ENCODE measurements around the gene THUMPD3. TPM values are rescaled to one million over a fixed set of nuclear protein-coding genes. Genes with fewer than 3 reads are reported as not detected.

THUMPD3 gene
- total and polyA plus RNA-seq, 4 donors, result 20.1 to 24.5 (median 21.6) TPM

GRCh38 chr3:9314796-9315195, 48.1 kb upstream of the THUMPD3 start:
- H3K4me1 ChIP-seq (ENCODE audit: control insufficient read depth in 4 of 4, insufficient read depth in 4 of 4, low read length in 3 of 4), result peaks cover 3 to 11% (median 7%) of the 10 kb centered on the region in 4 donors
- no peak overlapping the region for H3K4me3 ChIP-seq (ENCODE audit: low read depth in 1 of 3, low read length in 3 of 3)
- no peaks in the 10 kb centered on the region for H3K9me3 ChIP-seq (ENCODE audit: control insufficient read depth in 4 of 4, low read length in 3 of 4)
- TF ChIP-seq TAF1 (conservative IDR thresholded peaks at IDR 0.05), result no peak
- TF ChIP-seq FOXA1 (IDR thresholded peaks at IDR 0.05), result no peak
- no peak for TF ChIP-seq ZBTB33 (IDR thresholded peaks at IDR 0.05)
- no peak for TF ChIP-seq MAX (IDR thresholded peaks at IDR 0.05)
- TF ChIP-seq REST (IDR thresholded peaks at IDR 0.05), result no peak
- H3K27ac ChIP-seq (ENCODE audit: low read depth in 1 of 2, low read length in 2 of 2), result no peak overlapping the region
- WGBS, result 62% methylated on average over 2 of the region's 2 CpGs
- no peaks in the 10 kb centered on the region for H3K27me3 ChIP-seq (ENCODE audit: control insufficient read depth in 4 of 4, insufficient read depth in 4 of 4, low read length in 3 of 4)
- no peak overlapping the region for H3K9ac ChIP-seq (ENCODE audit: low read depth in 1 of 2, low read length in 2 of 2)
- no peaks in the 10 kb centered on the region for H3K36me3 ChIP-seq (ENCODE audit: control insufficient read depth in 4 of 4, insufficient read depth in 3 of 4, low read depth in 1 of 4, low read length in 3 of 4)
- no peak for DNase-seq (ENCODE audit: low spot score)

- Histone ChIP-seq H3K4me3 (ENCODE audit: low read depth in 1 of 3, low read length in 3 of 3) (no peak overlapping the region), H3K4me1 (ENCODE audit: control insufficient read depth in 4 of 4, insufficient read depth in 4 of 4, low read length in 3 of 4) (no peaks in the 10 kb centered on the region), H3K9ac (ENCODE audit: low read depth in 1 of 2, low read length in 2 of 2) (no peak overlapping the region), H3K27ac (ENCODE audit: low read depth in 1 of 2, low read length in 2 of 2) (no peak overlapping the region), H3K36me3 (ENCODE audit: control insufficient read depth in 4 of 4, insufficient read depth in 3 of 4, low read depth in 1 of 4, low read length in 3 of 4) (no peaks in the 10 kb centered on the region), H3K27me3 (ENCODE audit: control insufficient read depth in 4 of 4, insufficient read depth in 4 of 4, low read length in 3 of 4) (no peaks in the 10 kb centered on the region), H3K9me3 (ENCODE audit: control insufficient read depth in 4 of 4, low read length in 3 of 4) (no peaks in the 10 kb centered on the region)
- WGBS, result 64% methylated on average over 13 of the region's 13 CpGs
- no peak for TF ChIP-seq ATF3 (IDR thresholded peaks at IDR 0.05)
- TF ChIP-seq MAX (IDR thresholded peaks at IDR 0.05), result no peak
- TF ChIP-seq TAF1 (conservative IDR thresholded peaks at IDR 0.05), result no peak
- TF ChIP-seq ZBTB33 (IDR thresholded peaks at IDR 0.05), result no peak
- TF ChIP-seq NR2F2 (IDR thresholded peaks at IDR 0.05), result no peak
- no peak for TF ChIP-seq REST (IDR thresholded peaks at IDR 0.05)
- TF ChIP-seq EGR1 (IDR thresholded peaks at IDR 0.05; ENCODE audit: low read depth in 2 of 2), result no peak
- TF ChIP-seq GABPA (IDR thresholded peaks at IDR 0.05 in 1 of 2, conservative IDR thresholded peaks at IDR 0.05 in 1 of 2), result no peak
- no peak for TF ChIP-seq HNF4A (conservative IDR thresholded peaks at IDR 0.05)
- no peak for TF ChIP-seq HNF4G (IDR thresholded peaks at IDR 0.05)
- no peak for TF ChIP-seq RXRA (IDR thresholded peaks at IDR 0.05)
- DNase-seq (ENCODE audit: low spot score), result no peak
Measured at GRCh38 chr3:9316881-9317361, 45.9 kb upstream of the THUMPD3 start.
